ENCODE measurements around the gene PPP1R12A. TPM values are rescaled to one million over a fixed set of nuclear protein-coding genes. Genes with fewer than 3 reads are reported as not detected.

The PPP1R12A gene
- total RNA-seq, 2 donors from 2014 or later, result 57.5 to 79.2 TPM

DNA sequence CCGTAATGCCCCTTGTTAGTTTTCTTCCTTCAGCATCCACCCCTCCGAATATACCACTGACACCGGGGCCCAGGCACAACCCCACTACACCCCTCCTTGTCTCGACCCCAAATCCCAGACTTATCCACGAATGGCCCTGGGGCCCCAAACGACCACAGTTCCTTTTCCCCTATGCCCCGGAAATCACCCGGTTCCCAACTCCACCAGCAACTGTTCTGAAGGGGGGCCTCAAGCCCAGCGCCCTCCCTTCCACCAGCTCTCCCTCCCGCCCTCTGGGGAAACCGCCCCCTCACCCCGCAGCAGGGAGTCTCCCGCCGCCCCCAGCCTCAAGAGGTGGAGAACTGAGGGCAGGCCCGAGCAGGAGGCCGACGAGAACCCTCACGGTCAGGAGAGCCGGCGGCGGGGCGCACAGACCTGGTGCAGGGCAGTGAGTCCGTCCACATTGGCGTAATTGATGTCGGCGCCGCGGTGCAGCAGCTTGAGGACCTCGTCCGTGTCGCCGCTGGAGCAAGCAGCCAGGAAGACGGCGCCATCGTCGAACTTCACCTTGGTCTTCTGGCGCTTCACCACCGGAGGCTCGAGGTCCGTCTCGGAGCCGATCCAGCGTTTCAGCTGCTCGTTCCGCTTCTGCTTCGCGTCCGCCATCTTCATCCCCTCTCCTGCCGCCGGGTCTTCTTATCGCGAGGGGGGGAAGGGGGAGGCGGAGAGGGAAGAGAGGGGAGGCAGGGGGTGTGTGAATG lies 446 bp downstream of the PPP1R12A start:
- Histone ChIP-seq H3K27ac (peak overlapping the region; percentile 94), H3K36me3 (no peaks in the 10 kb centered on the region), H3K9me3 (no peaks in the 10 kb centered on the region), H3K4me1 (peaks cover 4% of the 10 kb centered on the region), H3K9ac (ENCODE audit: low read depth in 2 of 2, low read length in 2 of 2) (peak overlapping the region; percentile 93 to 99), H3K27me3 (no peaks in the 10 kb centered on the region), H3K4me3 (peak overlapping the region; percentile 76)
- TF ChIP-seq, protein P1, sequence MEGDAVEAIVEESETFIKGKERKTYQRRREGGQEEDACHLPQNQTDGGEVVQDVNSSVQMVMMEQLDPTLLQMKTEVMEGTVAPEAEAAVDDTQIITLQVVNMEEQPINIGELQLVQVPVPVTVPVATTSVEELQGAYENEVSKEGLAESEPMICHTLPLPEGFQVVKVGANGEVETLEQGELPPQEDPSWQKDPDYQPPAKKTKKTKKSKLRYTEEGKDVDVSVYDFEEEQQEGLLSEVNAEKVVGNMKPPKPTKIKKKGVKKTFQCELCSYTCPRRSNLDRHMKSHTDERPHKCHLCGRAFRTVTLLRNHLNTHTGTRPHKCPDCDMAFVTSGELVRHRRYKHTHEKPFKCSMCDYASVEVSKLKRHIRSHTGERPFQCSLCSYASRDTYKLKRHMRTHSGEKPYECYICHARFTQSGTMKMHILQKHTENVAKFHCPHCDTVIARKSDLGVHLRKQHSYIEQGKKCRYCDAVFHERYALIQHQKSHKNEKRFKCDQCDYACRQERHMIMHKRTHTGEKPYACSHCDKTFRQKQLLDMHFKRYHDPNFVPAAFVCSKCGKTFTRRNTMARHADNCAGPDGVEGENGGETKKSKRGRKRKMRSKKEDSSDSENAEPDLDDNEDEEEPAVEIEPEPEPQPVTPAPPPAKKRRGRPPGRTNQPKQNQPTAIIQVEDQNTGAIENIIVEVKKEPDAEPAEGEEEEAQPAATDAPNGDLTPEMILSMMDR (IDR thresholded peaks at IDR 0.05), result no peak
- intact Hi-C loops (cut with DNase I), result no loop called here
- peak; percentile 51 for DNase-seq

DNA sequence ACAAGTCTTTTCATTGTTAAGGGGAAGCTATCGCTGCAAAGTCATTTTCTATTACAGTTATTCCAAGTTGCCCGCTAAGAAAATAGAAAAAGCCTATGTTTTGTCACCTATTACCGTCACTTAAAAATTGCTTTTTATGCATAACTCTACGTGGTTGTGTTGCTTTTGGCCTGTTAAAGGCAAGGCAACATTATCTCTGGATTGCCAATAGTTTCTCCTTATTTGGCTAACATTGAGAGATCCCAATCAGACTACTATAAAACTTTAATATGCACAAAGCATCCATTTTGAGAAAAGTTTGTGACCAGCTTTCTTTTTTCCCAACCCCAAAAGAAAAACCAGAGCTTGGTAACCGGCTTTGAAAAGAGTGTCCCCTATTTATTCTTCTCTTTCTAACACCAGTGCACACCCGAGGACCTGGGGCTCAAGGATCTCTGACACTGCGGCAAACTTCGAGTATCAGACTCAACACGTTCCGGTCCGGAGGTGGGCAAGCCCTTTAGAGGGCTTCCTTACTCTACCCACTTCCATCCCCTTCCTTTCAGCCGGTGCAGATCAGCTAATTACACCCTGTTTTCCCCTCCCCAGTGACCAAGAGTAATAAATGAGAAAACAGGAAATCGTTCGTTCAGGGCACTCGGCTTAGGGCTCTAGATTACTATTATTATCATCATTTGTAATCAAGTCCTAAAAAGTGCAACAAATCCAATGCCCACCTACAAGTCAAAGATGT lies 1.2 kb downstream of the PPP1R12A start:
- peak; percentile 32 for DNase-seq

DNA sequence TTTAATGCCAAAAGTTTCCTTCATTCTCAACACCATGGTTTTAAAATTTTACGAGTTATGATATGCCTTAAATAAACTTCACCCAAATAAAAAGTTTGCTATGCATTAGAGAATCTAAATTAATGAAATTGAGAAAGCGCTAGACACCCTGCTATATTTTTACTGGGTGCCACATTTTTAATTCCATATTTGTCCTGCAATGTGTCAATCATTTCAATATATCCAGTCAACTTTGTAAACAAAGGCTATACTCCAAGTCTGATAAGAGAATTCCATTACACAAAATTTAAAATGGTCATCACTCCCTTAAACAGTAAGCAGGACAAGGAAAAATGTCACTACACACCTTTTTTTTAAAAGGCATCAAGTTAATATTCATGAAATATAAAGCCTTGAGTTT lies 1.9 kb downstream of the PPP1R12A start:
- Histone ChIP-seq H3K4me1 (peaks cover 4% of the 10 kb centered on the region), H3K9me3 (no peaks in the 10 kb centered on the region), H3K9ac (ENCODE audit: low read depth in 2 of 2, low read length in 2 of 2) (peak overlapping the region in 1 of 2 donors; percentile 99), H3K4me3 (peak overlapping the region; percentile 76), H3K27me3 (no peaks in the 10 kb centered on the region), H3K27ac (peak overlapping the region; percentile 94), H3K36me3 (no peaks in the 10 kb centered on the region)
- intact Hi-C loops (cut with DNase I), result no loop called here
- TF ChIP-seq, protein P1 (IDR thresholded peaks at IDR 0.05), result no peak
- DNase-seq, result no peak

More for the DNA sequence above, 1.2 kb downstream of the PPP1R12A start:
- Histone ChIP-seq H3K27me3 (no peaks in the 10 kb centered on the region), H3K4me3 (peak overlapping the region; percentile 76), H3K36me3 (no peaks in the 10 kb centered on the region), H3K27ac (peak overlapping the region; percentile 94), H3K4me1 (peaks cover 4% of the 10 kb centered on the region), H3K9ac (ENCODE audit: low read depth in 2 of 2, low read length in 2 of 2) (peak overlapping the region; percentile 93 to 99), H3K9me3 (no peaks in the 10 kb centered on the region)
- intact Hi-C loops (cut with DNase I), result no loop called here
- TF ChIP-seq, protein P1 (IDR thresholded peaks at IDR 0.05), result no peak

DNA sequence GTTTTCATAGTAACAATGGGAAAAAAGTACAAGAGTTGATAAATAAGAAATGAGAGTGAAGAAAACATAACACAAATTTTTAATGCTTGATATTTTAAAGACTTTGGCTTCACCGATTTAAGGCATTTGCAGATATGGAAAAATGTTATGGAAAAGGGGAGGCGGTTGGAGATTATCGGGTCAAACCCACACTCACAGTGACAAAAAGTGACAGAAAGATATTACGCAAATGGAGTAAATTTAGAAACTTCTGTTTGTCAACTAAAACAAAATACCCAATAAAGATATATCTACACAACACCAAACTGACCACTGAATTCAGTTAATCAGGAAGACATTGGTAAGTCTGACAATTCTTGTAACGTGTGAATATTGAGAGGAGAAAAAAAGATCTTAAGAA lies 2.5 kb downstream of the PPP1R12A start:
- H3K9me3 ChIP-seq, result no peaks in the 10 kb centered on the region
- H3K27me3 ChIP-seq, result no peaks in the 10 kb centered on the region
- H3K4me3 ChIP-seq, result no peak overlapping the region
- H3K4me1 ChIP-seq, result peaks cover 6% of the 10 kb centered on the region
- intact Hi-C loops (cut with DNase I), result no loop called here
- no peak for DNase-seq
- TF ChIP-seq, protein P1 (IDR thresholded peaks at IDR 0.05), result no peak
- H3K27ac ChIP-seq, result peak overlapping the region; percentile 94
- H3K9ac ChIP-seq (ENCODE audit: low read depth in 2 of 2, low read length in 2 of 2), result peak overlapping the region in 1 of 2 donors; percentile 4
- H3K36me3 ChIP-seq, result no peaks in the 10 kb centered on the region

DNA sequence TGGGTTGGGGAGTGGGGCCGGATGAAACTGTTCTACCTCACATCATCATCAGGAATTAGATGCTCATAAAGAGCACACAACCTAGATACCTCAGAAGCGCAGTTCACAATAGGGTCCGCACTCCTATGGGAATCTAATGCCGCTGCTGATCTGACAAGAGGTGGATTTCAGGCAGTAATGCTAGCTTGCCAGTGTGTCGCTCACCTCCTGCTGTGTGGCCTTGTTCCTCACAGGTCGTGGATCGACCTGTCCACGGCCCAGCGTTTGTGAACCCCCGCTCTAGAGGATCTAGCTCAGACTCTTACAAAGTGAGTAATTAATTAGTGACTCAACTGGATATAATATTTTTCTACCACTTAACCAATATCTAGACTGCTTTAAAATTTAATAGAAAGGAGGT lies 5.8 kb downstream of the PPP1R12A start:
- Histone ChIP-seq H3K9ac (ENCODE audit: low read depth in 2 of 2, low read length in 2 of 2) (no peak overlapping the region), H3K36me3 (no peaks in the 10 kb centered on the region), H3K27ac (no peak overlapping the region), H3K4me3 (no peak overlapping the region), H3K4me1 (peaks cover 6% of the 10 kb centered on the region), H3K27me3 (no peaks in the 10 kb centered on the region), H3K9me3 (no peaks in the 10 kb centered on the region)
- TF ChIP-seq, protein P1 (IDR thresholded peaks at IDR 0.05), result no peak
- intact Hi-C loops (cut with DNase I), result no loop called here
- no peak for DNase-seq
